NB4 (cell line): ENCODE measurements around the gene SLC4A3.

Experiments
- CTCF ChIP-seq: IDR thresholded peaks from one replicate; pipeline ENCODE4 v1.5.1; 2012; ENCODE audit warnings: low read depth, low read length
- MYC ChIP-seq: IDR thresholded peaks from 2 replicates; pipeline ENCODE4 v1.6.1; 2011; ENCODE audit warnings: low read depth, low read length
- POLR2A ChIP-seq: IDR thresholded peaks from 2 replicates; pipeline ENCODE4 v1.6.1; 2011; ENCODE audit warnings: mild to moderate bottlenecking; ENCODE audit not compliant: insufficient read length; ENCODE audit errors: extremely low read depth

DNA sequence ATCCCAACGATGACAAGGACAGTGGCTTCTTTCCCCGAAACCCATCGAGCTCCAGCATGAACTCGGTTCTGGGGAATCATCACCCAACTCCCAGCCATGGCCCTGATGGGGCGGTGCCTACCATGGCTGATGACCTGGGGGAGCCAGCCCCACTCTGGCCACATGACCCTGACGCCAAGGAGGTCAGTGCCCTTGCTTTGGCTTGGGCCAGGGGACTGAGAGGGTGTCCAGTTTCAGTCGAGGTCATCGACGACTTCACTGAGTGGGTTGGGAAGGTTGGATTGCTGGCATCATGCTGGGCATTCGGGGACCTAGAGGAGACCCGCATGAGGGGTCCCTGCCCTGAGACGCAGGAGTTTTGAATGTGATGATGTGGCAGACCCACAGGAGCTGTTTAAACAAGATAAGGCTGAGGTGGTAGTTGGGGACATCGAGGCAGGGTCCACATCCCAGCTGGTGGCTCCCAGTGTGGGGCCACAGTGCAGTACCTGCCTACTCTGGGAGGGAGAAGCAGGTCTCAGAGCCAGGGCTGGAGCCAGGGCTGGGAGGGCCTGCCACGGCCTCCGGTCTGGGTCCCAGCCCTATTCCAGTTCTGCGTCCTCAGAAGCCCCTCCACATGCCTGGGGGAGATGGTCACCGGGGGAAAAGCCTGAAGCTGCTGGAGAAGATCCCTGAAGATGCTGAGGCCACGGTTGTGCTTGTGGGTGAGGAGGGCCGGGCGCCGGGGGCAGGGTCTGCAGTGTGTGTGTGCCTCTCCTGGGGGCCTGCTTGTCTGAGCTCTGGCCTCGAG lies 6.0 kb downstream of the SLC4A3 start:
- TF ChIP-seq CTCF (no peak), MYC (no peak), POLR2A (no peak)
